Measurements from ENCODE around the gene ANAPC7. TPM values are rescaled to one million over a fixed set of nuclear protein-coding genes. Genes with fewer than 3 reads are reported as not detected.

Gene ANAPC7
- total RNA-seq, 1 experiment from 2014 or later, result 91.1 TPM

DNA sequence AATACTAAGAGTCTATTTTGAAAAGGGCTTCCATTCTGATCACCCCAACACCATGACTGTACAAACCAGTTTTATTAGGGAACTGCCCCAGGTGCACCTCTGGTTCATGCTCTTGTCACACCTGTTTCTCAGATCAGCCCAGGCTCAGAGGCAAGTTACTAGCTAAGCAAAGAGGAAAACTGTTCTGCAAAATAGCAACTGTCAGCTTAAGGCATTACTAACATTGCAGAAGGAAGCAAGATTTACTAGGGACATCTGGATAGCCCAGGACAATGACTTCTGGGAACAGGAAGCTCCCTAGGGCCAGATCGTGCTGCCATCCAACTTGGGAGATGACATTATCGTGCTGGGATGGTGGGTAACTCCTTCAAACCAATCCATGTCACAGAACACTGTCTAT, 30.1 kb downstream of the ANAPC7 start:
- Histone ChIP-seq H3K9me3 (ENCODE audit: control insufficient read depth, low read depth, low read length) (no peaks in the 10 kb centered on the region), H4K5ac (ENCODE audit: insufficient read length, low read depth, low read length) (no peak overlapping the region), H3K79me2 (ENCODE audit: insufficient read depth, low read length) (no peaks in the 10 kb centered on the region), H2BK20ac (ENCODE audit: low read depth, low read length, poor library complexity, severe bottlenecking) (no peak overlapping the region), H2BK5ac (ENCODE audit: insufficient read length, low read length) (no peak overlapping the region), H3K27me3 (ENCODE audit: insufficient read depth, low read length) (no peaks in the 10 kb centered on the region), H4K20me1 (ENCODE audit: control insufficient read depth, insufficient read depth, insufficient read length) (no peaks in the 10 kb centered on the region), H3K18ac (ENCODE audit: insufficient read length, low read depth, low read length) (no peak overlapping the region), H3K9ac (ENCODE audit: extremely low read depth, insufficient read length, low read length) (no peak overlapping the region), H3K27ac (ENCODE audit: insufficient read length, low read depth, low read length) (no peak overlapping the region), H3K14ac (ENCODE audit: insufficient read depth, low read length) (no peak overlapping the region), H3K4me2 (ENCODE audit: insufficient read depth, insufficient read length, low read length) (no peak overlapping the region), H4K91ac (ENCODE audit: insufficient read length, low read depth, low read length) (no peak overlapping the region), H4K8ac (replicated peaks; ENCODE audit: insufficient read length, low read depth, low read length) (no peak overlapping the region), H2AFZ (ENCODE audit: low read length) (no peak overlapping the region), H2BK15ac (ENCODE audit: low read depth, low read length) (no peak overlapping the region), H3K23me2 (ENCODE audit: insufficient read length, low read depth, low read length, poor library complexity, severe bottlenecking) (no peaks in the 10 kb centered on the region), H3K56ac (ENCODE audit: insufficient read length, low read depth, low read length) (no peak overlapping the region), H3K79me1 (ENCODE audit: insufficient read depth, low read depth, low read length, poor library complexity, severe bottlenecking) (no peaks in the 10 kb centered on the region), H2BK120ac (ENCODE audit: low read depth, low read length, poor library complexity, severe bottlenecking) (no peak overlapping the region), H2AK5ac (ENCODE audit: insufficient read length, low read length) (no peak overlapping the region), H2BK12ac (ENCODE audit: insufficient read length, low read depth, low read length) (no peak overlapping the region), H3K23ac (ENCODE audit: insufficient read length, low read depth, low read length) (no peak overlapping the region), H3K4ac (ENCODE audit: low read depth, low read length) (no peak overlapping the region), H3T11ph (ENCODE audit: low read length) (no peak overlapping the region), H3K4me1 (ENCODE audit: insufficient read depth, low read length) (no peaks in the 10 kb centered on the region)
- TF ChIP-seq, protein P1, sequence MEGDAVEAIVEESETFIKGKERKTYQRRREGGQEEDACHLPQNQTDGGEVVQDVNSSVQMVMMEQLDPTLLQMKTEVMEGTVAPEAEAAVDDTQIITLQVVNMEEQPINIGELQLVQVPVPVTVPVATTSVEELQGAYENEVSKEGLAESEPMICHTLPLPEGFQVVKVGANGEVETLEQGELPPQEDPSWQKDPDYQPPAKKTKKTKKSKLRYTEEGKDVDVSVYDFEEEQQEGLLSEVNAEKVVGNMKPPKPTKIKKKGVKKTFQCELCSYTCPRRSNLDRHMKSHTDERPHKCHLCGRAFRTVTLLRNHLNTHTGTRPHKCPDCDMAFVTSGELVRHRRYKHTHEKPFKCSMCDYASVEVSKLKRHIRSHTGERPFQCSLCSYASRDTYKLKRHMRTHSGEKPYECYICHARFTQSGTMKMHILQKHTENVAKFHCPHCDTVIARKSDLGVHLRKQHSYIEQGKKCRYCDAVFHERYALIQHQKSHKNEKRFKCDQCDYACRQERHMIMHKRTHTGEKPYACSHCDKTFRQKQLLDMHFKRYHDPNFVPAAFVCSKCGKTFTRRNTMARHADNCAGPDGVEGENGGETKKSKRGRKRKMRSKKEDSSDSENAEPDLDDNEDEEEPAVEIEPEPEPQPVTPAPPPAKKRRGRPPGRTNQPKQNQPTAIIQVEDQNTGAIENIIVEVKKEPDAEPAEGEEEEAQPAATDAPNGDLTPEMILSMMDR (conservative IDR thresholded peaks at IDR 0.05), result no peak
- H3K36me3 Mint-ChIP-seq (ENCODE audit: insufficient read depth in 1 of 3, low read depth in 3 of 3), result peaks cover 26 to 75% (median 57%) of the 10 kb centered on the region in 3 experiments
- no peak for DNase-seq
- no peak overlapping the region for H3K4me3 Mint-ChIP-seq
- no peaks in the 10 kb centered on the region for H3K9me3 Mint-ChIP-seq
- peak overlapping the region in 1 of 3 experiments; percentile 51; a peak in 1 of 7 replicates for H3K27ac Mint-ChIP-seq
- WGBS (ENCODE audit: extremely low coverage, insufficient read length, low lambda C conversion rate), result no CpG with 5 or more reads among the region's 2 CpGs
- no peaks in the 10 kb centered on the region for H3K4me1 Mint-ChIP-seq
- H3K27me3 Mint-ChIP-seq (ENCODE audit: low read depth), result no peaks in the 10 kb centered on the region
